ENCODE measurements around the gene CCL22.

GRCh38 chr16:57379579-57379978, 21.0 kb downstream of the CCL22 start:
- TF ChIP-seq, protein P1, sequence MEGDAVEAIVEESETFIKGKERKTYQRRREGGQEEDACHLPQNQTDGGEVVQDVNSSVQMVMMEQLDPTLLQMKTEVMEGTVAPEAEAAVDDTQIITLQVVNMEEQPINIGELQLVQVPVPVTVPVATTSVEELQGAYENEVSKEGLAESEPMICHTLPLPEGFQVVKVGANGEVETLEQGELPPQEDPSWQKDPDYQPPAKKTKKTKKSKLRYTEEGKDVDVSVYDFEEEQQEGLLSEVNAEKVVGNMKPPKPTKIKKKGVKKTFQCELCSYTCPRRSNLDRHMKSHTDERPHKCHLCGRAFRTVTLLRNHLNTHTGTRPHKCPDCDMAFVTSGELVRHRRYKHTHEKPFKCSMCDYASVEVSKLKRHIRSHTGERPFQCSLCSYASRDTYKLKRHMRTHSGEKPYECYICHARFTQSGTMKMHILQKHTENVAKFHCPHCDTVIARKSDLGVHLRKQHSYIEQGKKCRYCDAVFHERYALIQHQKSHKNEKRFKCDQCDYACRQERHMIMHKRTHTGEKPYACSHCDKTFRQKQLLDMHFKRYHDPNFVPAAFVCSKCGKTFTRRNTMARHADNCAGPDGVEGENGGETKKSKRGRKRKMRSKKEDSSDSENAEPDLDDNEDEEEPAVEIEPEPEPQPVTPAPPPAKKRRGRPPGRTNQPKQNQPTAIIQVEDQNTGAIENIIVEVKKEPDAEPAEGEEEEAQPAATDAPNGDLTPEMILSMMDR (conservative IDR thresholded peaks at IDR 0.05; ENCODE audit: low read depth, low read length): no peak
- TF ChIP-seq SMC3 (IDR thresholded peaks at IDR 0.05; ENCODE audit: low read depth, low read length) (no peak), CEBPB (IDR thresholded peaks at IDR 0.05; ENCODE audit: low read depth, low read length) (no peak), RAD21 (IDR thresholded peaks at IDR 0.05; ENCODE audit: low read length) (no peak), RFX5 (IDR thresholded peaks at IDR 0.05; ENCODE audit: low read depth, low read length) (no peak), POLR2A (IDR thresholded peaks at IDR 0.05; ENCODE audit: low read depth, low read length) (no peak), MAZ (IDR thresholded peaks at IDR 0.05; ENCODE audit: borderline replicate concordance, low read depth, low read length) (no peak), RCOR1 (IDR thresholded peaks at IDR 0.05; ENCODE audit: insufficient replicate concordance, low read length) (no peak), NFE2L2 (IDR thresholded peaks at IDR 0.05; ENCODE audit: low read depth, low read length) (no peak), MXI1 (IDR thresholded peaks at IDR 0.05; ENCODE audit: borderline replicate concordance, low read depth, low read length) (no peak), FOS (IDR thresholded peaks at IDR 0.05; ENCODE audit: low read depth, low read length) (no peak), MAFK (IDR thresholded peaks at IDR 0.05; ENCODE audit: low read depth, low read length) (no peak)
- TF ChIP-seq, protein P2, sequence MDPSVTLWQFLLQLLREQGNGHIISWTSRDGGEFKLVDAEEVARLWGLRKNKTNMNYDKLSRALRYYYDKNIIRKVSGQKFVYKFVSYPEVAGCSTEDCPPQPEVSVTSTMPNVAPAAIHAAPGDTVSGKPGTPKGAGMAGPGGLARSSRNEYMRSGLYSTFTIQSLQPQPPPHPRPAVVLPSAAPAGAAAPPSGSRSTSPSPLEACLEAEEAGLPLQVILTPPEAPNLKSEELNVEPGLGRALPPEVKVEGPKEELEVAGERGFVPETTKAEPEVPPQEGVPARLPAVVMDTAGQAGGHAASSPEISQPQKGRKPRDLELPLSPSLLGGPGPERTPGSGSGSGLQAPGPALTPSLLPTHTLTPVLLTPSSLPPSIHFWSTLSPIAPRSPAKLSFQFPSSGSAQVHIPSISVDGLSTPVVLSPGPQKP (IDR thresholded peaks at IDR 0.05; ENCODE audit: borderline replicate concordance, low read depth, low read length): no peak
- TF ChIP-seq, protein P3, sequence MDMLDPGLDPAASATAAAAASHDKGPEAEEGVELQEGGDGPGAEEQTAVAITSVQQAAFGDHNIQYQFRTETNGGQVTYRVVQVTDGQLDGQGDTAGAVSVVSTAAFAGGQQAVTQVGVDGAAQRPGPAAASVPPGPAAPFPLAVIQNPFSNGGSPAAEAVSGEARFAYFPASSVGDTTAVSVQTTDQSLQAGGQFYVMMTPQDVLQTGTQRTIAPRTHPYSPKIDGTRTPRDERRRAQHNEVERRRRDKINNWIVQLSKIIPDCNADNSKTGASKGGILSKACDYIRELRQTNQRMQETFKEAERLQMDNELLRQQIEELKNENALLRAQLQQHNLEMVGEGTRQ (IDR thresholded peaks at IDR 0.05; ENCODE audit: low read depth, low read length): no peak

All from IMR-90 (cell line).